ENCODE data around the gene CPN2. TPM values are rescaled to one million over a fixed set of nuclear protein-coding genes. Genes with fewer than 3 reads are reported as not detected.

Gene CPN2
- total and polyA plus RNA-seq, 2 of the 13 experiments (the other 11 are each of a cell fraction or from before 2014, with no cell fraction given), result 26.7 to 27.7 TPM

GRCh38 chr3:194320744-194321243 lies 30.3 kb downstream of the CPN2 start (continued):
- TF ChIP-seq, protein P1, sequence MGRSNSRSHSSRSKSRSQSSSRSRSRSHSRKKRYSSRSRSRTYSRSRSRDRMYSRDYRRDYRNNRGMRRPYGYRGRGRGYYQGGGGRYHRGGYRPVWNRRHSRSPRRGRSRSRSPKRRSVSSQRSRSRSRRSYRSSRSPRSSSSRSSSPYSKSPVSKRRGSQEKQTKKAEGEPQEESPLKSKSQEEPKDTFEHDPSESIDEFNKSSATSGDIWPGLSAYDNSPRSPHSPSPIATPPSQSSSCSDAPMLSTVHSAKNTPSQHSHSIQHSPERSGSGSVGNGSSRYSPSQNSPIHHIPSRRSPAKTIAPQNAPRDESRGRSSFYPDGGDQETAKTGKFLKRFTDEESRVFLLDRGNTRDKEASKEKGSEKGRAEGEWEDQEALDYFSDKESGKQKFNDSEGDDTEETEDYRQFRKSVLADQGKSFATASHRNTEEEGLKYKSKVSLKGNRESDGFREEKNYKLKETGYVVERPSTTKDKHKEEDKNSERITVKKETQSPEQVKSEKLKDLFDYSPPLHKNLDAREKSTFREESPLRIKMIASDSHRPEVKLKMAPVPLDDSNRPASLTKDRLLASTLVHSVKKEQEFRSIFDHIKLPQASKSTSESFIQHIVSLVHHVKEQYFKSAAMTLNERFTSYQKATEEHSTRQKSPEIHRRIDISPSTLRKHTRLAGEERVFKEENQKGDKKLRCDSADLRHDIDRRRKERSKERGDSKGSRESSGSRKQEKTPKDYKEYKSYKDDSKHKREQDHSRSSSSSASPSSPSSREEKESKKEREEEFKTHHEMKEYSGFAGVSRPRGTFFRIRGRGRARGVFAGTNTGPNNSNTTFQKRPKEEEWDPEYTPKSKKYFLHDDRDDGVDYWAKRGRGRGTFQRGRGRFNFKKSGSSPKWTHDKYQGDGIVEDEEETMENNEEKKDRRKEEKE (IDR thresholded peaks at IDR 0.05), result no peak
- TF ChIP-seq PBX2 (CRISPR knock-in tag; IDR thresholded peaks at IDR 0.05) (no peak), TIGD3 (CRISPR knock-in tag; IDR thresholded peaks at IDR 0.05; ENCODE audit: borderline replicate concordance) (no peak), ZSCAN9 (CRISPR knock-in tag; IDR thresholded peaks at IDR 0.05; ENCODE audit: borderline replicate concordance) (0 out of 2 replicates have a peak, but pooled peaks have one; percentile 38), RARA (CRISPR knock-in tag; IDR thresholded peaks at IDR 0.05) (peak; percentile 82), CTCF (CRISPR knock-in tag; IDR thresholded peaks at IDR 0.05) (no peak), PATZ1 (CRISPR knock-in tag; IDR thresholded peaks at IDR 0.05) (peak; percentile 79)
- TF ChIP-seq, protein P2, sequence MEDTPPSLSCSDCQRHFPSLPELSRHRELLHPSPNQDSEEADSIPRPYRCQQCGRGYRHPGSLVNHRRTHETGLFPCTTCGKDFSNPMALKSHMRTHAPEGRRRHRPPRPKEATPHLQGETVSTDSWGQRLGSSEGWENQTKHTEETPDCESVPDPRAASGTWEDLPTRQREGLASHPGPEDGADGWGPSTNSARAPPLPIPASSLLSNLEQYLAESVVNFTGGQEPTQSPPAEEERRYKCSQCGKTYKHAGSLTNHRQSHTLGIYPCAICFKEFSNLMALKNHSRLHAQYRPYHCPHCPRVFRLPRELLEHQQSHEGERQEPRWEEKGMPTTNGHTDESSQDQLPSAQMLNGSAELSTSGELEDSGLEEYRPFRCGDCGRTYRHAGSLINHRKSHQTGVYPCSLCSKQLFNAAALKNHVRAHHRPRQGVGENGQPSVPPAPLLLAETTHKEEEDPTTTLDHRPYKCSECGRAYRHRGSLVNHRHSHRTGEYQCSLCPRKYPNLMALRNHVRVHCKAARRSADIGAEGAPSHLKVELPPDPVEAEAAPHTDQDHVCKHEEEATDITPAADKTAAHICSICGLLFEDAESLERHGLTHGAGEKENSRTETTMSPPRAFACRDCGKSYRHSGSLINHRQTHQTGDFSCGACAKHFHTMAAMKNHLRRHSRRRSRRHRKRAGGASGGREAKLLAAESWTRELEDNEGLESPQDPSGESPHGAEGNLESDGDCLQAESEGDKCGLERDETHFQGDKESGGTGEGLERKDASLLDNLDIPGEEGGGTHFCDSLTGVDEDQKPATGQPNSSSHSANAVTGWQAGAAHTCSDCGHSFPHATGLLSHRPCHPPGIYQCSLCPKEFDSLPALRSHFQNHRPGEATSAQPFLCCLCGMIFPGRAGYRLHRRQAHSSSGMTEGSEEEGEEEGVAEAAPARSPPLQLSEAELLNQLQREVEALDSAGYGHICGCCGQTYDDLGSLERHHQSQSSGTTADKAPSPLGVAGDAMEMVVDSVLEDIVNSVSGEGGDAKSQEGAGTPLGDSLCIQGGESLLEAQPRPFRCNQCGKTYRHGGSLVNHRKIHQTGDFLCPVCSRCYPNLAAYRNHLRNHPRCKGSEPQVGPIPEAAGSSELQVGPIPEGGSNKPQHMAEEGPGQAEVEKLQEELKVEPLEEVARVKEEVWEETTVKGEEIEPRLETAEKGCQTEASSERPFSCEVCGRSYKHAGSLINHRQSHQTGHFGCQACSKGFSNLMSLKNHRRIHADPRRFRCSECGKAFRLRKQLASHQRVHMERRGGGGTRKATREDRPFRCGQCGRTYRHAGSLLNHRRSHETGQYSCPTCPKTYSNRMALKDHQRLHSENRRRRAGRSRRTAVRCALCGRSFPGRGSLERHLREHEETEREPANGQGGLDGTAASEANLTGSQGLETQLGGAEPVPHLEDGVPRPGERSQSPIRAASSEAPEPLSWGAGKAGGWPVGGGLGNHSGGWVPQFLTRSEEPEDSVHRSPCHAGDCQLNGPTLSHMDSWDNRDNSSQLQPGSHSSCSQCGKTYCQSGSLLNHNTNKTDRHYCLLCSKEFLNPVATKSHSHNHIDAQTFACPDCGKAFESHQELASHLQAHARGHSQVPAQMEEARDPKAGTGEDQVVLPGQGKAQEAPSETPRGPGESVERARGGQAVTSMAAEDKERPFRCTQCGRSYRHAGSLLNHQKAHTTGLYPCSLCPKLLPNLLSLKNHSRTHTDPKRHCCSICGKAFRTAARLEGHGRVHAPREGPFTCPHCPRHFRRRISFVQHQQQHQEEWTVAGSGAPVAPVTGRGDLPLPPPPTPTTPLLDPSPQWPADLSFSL (CRISPR knock-in tag; IDR thresholded peaks at IDR 0.05), result peak; percentile 81
- TF ChIP-seq, protein P3, sequence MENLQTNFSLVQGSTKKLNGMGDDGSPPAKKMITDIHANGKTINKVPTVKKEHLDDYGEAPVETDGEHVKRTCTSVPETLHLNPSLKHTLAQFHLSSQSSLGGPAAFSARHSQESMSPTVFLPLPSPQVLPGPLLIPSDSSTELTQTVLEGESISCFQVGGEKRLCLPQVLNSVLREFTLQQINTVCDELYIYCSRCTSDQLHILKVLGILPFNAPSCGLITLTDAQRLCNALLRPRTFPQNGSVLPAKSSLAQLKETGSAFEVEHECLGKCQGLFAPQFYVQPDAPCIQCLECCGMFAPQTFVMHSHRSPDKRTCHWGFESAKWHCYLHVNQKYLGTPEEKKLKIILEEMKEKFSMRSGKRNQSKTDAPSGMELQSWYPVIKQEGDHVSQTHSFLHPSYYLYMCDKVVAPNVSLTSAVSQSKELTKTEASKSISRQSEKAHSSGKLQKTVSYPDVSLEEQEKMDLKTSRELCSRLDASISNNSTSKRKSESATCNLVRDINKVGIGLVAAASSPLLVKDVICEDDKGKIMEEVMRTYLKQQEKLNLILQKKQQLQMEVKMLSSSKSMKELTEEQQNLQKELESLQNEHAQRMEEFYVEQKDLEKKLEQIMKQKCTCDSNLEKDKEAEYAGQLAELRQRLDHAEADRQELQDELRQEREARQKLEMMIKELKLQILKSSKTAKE (CRISPR knock-in tag; IDR thresholded peaks at IDR 0.05; ENCODE audit: borderline replicate concordance), result peak; percentile 64; the same call in 1 of the 2 replicates
